Measurements from ENCODE around the gene KMT2E.
"Not testable (repeated sequence)": the region's sequence is repeated elsewhere in the genome, so short reads cannot be mapped to it uniquely, and the experiment has no call there.

KMT2E gene

DNA sequence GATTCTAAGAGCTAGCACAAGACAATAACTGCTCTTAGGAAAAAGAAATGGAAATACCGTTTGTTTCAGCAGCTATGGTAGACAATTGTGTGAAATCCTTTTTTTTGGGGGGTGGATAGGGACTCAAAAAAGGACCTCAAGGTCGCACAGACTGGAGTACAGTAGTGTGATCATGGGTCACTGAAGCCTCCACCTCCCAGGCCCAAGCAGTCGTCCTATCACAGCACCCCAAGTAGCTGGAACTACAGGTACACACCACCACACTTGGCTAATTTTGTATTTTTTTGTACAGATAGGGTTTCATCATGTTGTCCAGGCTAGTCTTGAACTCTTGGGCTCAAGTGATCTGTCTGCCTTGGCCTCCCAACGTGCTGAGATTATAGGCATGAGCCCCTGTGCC, 33.9 kb downstream of the KMT2E start:
- DNase-seq (ENCODE audit: low spot score) = no peak
- in situ Hi-C loops (cut with MboI; ENCODE audit: low sequenced_read_pairs, unreplicated experiment) = no loop called here
- TF ChIP-seq, protein P1, sequence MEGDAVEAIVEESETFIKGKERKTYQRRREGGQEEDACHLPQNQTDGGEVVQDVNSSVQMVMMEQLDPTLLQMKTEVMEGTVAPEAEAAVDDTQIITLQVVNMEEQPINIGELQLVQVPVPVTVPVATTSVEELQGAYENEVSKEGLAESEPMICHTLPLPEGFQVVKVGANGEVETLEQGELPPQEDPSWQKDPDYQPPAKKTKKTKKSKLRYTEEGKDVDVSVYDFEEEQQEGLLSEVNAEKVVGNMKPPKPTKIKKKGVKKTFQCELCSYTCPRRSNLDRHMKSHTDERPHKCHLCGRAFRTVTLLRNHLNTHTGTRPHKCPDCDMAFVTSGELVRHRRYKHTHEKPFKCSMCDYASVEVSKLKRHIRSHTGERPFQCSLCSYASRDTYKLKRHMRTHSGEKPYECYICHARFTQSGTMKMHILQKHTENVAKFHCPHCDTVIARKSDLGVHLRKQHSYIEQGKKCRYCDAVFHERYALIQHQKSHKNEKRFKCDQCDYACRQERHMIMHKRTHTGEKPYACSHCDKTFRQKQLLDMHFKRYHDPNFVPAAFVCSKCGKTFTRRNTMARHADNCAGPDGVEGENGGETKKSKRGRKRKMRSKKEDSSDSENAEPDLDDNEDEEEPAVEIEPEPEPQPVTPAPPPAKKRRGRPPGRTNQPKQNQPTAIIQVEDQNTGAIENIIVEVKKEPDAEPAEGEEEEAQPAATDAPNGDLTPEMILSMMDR (IDR thresholded peaks at IDR 0.05; ENCODE audit: borderline replicate concordance, control extremely low read depth, extremely low read depth, insufficient read depth, missing control alignments) = no peak

DNA sequence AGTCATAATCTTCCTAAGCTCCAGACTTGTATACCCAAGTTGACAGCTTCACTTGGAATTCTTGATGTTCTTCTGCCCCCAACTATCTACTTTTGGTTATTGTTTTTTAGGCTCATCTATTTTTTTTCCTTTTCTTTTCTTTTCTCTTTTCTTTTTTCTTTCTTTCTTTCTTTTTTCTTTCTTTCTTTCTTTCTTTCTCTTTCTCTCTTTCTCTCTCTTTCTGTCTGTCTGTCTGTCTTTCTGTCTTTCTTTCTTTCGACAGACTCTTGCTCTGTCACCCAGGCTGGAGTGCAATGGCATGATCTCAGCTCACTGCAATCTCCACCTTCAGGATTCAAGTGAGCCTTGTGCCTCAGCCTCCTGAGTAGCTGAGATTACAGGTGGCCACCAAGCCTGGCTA, 36.5 kb downstream of the KMT2E start:
- no peak for DNase-seq (ENCODE audit: low spot score)
- TF ChIP-seq, protein P1 (IDR thresholded peaks at IDR 0.05; ENCODE audit: borderline replicate concordance, control extremely low read depth, extremely low read depth, insufficient read depth, missing control alignments) = no peak
- in situ Hi-C loops (cut with MboI; ENCODE audit: low sequenced_read_pairs, unreplicated experiment) = no loop called here

DNA sequence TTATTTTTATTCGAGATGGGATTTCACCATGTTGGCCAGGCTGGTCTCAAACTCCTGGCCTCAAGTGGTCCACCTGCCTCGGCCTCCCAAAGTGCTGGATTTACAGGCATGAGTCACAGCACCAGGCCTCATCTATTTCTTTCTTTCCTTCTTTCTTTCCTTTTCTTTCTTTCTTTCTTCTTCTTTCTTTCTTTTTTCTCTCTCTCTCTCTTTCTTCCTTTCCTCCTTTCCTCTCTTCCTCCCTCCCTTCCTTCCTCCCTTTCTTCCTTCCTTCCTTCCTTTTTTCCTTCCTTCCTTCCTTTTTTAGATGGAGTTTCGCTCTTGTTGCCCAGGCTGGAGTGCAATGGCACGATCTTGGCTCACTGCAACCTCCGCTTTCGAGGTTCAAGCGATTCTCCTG, 36.9 kb downstream of the KMT2E start:
- in situ Hi-C loops (cut with MboI; ENCODE audit: low sequenced_read_pairs, unreplicated experiment) = not testable (repeated sequence)

DNA sequence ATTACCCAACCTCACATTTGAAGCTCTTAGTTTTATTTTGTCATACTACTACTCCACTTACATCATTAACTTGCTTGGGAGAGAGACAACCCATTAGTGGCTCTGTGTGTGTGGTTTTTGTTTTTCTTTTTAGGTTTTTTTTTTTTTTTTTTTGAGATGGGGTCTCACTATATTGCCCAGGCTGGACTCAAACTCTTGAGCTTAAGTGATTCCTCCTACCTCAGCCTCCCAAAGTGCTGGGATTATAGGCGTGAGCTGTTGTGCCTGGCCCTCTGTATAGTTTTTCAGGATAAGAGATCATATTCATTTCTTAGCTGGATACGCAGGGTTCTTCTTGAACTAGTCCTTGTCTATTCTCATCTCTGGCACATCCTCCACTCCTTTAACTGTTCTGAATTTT, 41.1 kb downstream of the KMT2E start:
- in situ Hi-C loops (cut with MboI; ENCODE audit: low sequenced_read_pairs, unreplicated experiment) = no loop called here

More for the DNA sequence above, 36.9 kb downstream of the KMT2E start:
- DNase-seq (ENCODE audit: low spot score) = not testable (repeated sequence)

DNA sequence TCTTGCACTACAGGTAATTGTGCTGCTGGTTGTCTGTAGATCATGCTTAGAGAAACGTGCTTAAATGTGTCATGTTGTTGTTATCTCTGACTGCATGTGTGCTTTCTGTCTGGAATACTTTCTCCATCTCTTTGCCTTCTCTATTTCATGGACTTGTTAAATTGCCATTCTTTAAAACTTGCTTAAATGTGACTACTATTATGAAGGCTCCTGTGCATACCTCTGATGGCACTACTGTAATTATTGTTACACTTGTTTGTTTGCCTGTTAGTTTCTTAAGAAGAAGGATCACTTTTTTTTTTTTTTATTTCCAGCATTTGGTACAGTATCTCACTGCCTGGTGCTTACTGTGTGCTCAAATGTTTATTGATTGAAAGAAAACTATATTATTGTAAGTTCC, 41.6 kb downstream of the KMT2E start:
- in situ Hi-C loops (cut with MboI; ENCODE audit: low sequenced_read_pairs, unreplicated experiment) = no loop called here
- no peak for DNase-seq (ENCODE audit: low spot score)
- TF ChIP-seq, protein P1 (IDR thresholded peaks at IDR 0.05; ENCODE audit: borderline replicate concordance, control extremely low read depth, extremely low read depth, insufficient read depth, missing control alignments) = no peak

More for the DNA sequence above, 41.1 kb downstream of the KMT2E start:
- TF ChIP-seq, protein P1 (IDR thresholded peaks at IDR 0.05; ENCODE audit: borderline replicate concordance, control extremely low read depth, extremely low read depth, insufficient read depth, missing control alignments) = no peak
- no peak for DNase-seq (ENCODE audit: low spot score)

DNA sequence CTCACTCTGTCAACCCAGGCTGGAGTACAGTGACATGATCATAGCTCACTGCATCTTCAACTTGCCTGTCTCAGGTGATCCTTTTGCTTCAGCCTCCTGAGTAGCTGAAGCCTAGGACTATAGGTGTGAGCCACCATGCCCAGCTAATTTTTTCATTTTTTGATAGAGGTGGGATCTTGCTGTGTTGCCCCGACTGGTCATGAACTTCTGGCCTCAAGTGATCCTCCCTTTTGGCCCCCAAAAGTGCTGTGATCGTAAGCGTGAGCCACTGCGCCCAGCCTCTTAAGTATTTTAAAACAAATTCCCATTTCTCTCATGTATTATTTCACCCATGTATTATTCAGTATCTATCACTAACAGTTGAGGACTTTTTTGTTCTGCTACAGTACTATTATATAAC, 43.5 kb downstream of the KMT2E start:
- TF ChIP-seq, protein P1 (IDR thresholded peaks at IDR 0.05; ENCODE audit: borderline replicate concordance, control extremely low read depth, extremely low read depth, insufficient read depth, missing control alignments) = no peak
- in situ Hi-C loops (cut with MboI; ENCODE audit: low sequenced_read_pairs, unreplicated experiment) = no loop called here
- no peak for DNase-seq (ENCODE audit: low spot score)

DNA sequence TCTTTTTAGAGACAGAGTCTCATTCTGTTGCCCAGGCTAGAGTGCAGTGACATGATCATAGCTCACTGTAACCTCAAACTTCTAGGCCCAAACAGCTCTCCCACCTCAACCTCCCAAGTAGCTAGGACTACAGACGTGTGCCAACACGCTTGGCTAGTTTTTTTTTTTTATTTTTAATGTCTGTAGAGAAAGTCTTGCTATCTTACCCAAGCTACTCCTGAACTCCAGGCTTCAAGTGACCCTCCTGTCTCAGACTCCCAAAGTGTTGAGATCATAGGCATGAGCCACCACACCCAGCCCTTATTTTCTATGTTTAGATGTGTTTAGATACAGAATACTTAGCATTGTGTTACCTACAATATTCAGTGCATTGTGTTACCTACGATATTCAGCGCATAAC, 46.4 kb downstream of the KMT2E start:
- in situ Hi-C loops (cut with MboI; ENCODE audit: low sequenced_read_pairs, unreplicated experiment) = no loop called here
- DNase-seq (ENCODE audit: low spot score) = no peak
- TF ChIP-seq, protein P1 (IDR thresholded peaks at IDR 0.05; ENCODE audit: borderline replicate concordance, control extremely low read depth, extremely low read depth, insufficient read depth, missing control alignments) = no peak

Measured in GM13976 (cell line).